ES-I3 (cell line): ENCODE measurements around the gene TAS1R3.
"Not testable (repeated sequence)": the region's sequence is repeated elsewhere in the genome, so short reads cannot be mapped to it uniquely, and the experiment has no call there.

Experiments
- H3K36me3 ChIP-seq: 2 replicates; pipeline ENCODE4 v1.6.1; 2013; ENCODE audit warnings: mild to moderate bottlenecking, low read length, control low read depth, moderate library complexity; ENCODE audit not compliant: insufficient read depth
- H3K4me1 ChIP-seq: 2 replicates; pipeline ENCODE4 v1.6.1; 2013; ENCODE audit warnings: mild to moderate bottlenecking, control low read depth, low read length; ENCODE audit not compliant: insufficient read depth
- H3K9ac ChIP-seq: 2 replicates; pipeline ENCODE4 v1.6.1; 2013; ENCODE audit warnings: low read depth, mild to moderate bottlenecking, low read length, moderate library complexity
- H3K9me3 ChIP-seq: 2 replicates; pipeline ENCODE4 v1.6.1; 2013; ENCODE audit warnings: mild to moderate bottlenecking, low read length, moderate library complexity; ENCODE audit not compliant: control insufficient read depth, insufficient read depth

Gene TAS1R3

GRCh38 chr1:1310109-1310385, 21.0 kb upstream of the TAS1R3 start:
- H3K9me3 ChIP-seq = no peaks in the 10 kb centered on the region; the same call in 1 of the 2 replicates
- H3K36me3 ChIP-seq = peaks cover 10% of the 10 kb centered on the region; the same call in 1 of the 2 replicates
- peak overlapping the region; percentile 86; the same call in 1 of the 2 replicates for H3K9ac ChIP-seq
- peaks cover 16% of the 10 kb centered on the region; the same call in 1 of the 2 replicates for H3K4me1 ChIP-seq

DNA sequence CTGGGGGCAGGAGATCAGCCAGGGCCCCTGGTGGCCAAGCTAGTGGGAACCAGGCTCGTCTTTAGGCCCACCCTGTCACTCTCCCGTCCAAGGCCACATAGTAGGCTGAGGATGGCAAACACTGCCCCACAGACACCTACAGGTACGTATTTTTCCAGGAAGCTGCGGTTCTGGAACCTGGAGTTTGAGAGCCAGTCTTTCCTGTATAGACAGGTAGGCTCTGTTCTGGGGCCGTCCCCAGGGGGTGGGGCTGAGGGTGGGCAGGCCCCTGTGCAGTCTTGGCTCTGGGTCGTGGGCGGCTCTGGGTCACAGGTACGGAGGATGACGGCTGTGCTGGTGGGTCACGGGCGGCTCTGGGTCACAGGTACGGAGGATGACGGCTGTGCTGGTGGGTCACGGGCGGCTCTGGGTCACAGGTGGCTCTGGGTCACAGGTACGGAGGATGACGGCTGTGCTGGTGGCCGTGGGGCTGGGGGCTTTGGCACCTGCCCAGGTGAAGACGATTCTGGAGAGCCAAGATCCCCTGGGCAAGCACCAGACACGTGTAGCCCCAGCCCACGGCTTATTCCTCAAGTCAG, 20.5 kb upstream of the TAS1R3 start:
- H3K36me3 ChIP-seq = peaks cover 10% of the 10 kb centered on the region; the same call in 1 of the 2 replicates
- no peak overlapping the region for H3K9ac ChIP-seq
- no peaks in the 10 kb centered on the region; the same call in 1 of the 2 replicates for H3K9me3 ChIP-seq
- H3K4me1 ChIP-seq = peaks cover 16% of the 10 kb centered on the region; the same call in 1 of the 2 replicates

DNA sequence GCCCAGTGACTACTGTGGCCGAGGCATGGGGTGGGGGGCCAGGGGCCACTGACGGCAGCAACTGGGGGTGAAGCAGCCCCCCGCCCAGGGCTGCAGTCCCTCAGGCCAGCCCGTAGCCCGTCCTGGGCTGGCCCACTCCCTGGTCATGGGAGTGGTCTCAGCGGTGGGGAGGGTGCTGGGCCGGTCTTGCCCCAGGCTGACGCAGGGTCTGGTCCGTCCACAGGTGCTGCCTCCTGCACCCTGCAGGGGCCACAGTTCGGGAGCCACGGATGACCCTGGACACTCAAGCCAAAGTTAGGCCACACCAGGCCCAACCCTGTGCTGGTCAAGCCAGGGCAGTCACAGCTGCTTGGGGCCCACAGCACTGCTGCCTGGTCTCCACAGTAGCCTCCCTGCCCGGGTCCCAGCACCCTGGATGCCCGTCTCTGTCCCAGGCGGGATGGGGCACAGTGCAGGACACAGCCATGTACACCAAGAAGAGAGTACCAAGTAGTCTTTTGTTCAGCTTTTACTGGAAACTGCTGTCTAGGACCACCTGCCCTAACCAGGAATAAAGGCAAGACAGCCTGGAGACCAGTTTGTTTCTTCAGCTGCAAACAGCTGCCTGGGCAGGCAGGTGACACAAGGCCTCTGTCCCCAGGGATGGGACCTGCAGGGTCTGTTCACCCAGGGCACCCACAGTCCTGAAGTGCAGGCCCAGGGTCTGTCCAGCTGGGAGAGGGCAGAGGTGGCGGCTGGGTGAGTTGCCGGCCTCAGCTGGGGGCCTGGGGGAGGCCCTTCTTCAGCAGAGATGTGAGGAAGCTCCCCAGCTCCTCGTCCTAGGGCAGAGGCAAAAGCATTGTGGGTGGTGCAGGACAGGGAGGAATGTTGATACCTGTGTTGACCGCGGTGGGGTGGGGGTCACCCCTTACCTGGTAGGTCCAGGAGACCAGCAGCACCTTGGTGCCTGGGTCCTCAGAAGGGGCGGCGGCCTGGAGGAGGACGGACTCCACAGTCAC, 19.7 kb upstream of the TAS1R3 start:
- Histone ChIP-seq H3K9me3 (no peaks in the 10 kb centered on the region; the same call in 1 of the 2 replicates), H3K9ac (no peak overlapping the region), H3K36me3 (peaks cover 10% of the 10 kb centered on the region; the same call in 1 of the 2 replicates), H3K4me1 (peaks cover 11% of the 10 kb centered on the region)

- Histone ChIP-seq H3K9me3 (no peaks in the 10 kb centered on the region), H3K36me3 (peaks cover 14% of the 10 kb centered on the region; the same call in 1 of the 2 replicates), H3K4me1 (peaks cover 8% of the 10 kb centered on the region), H3K9ac (no peak overlapping the region)
Measured at GRCh38 chr1:1312450-1313314, 18.4 kb upstream of the TAS1R3 start.

GRCh38 chr1:1313500-1314236, 17.4 kb upstream of the TAS1R3 start:
- no peak overlapping the region for H3K9ac ChIP-seq
- peaks cover 14% of the 10 kb centered on the region for H3K4me1 ChIP-seq
- peaks cover 14% of the 10 kb centered on the region; the same call in 1 of the 2 replicates for H3K36me3 ChIP-seq
- H3K9me3 ChIP-seq = no peaks in the 10 kb centered on the region

DNA sequence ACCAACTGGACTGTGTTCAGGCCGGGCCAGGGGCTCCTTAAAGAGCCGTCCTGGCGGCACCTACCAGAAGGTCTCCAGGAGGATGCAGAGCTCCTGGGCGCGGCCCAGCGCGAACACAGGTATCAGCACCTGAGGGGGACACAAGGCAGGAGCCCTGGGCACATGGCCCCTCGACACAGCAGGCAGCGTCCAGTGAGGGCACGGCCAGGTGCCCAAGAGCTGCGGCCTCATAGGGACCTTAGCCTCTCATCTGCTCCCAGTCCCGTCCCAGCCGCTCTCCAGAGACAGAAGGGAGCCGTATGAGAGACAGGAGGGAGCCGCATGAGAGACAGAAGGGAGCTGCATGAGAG, 16.9 kb upstream of the TAS1R3 start:
- H3K9ac ChIP-seq = no peak overlapping the region
- peaks cover 14% of the 10 kb centered on the region for H3K4me1 ChIP-seq
- H3K9me3 ChIP-seq = no peaks in the 10 kb centered on the region
- H3K36me3 ChIP-seq = peaks cover 14% of the 10 kb centered on the region; the same call in 1 of the 2 replicates

DNA sequence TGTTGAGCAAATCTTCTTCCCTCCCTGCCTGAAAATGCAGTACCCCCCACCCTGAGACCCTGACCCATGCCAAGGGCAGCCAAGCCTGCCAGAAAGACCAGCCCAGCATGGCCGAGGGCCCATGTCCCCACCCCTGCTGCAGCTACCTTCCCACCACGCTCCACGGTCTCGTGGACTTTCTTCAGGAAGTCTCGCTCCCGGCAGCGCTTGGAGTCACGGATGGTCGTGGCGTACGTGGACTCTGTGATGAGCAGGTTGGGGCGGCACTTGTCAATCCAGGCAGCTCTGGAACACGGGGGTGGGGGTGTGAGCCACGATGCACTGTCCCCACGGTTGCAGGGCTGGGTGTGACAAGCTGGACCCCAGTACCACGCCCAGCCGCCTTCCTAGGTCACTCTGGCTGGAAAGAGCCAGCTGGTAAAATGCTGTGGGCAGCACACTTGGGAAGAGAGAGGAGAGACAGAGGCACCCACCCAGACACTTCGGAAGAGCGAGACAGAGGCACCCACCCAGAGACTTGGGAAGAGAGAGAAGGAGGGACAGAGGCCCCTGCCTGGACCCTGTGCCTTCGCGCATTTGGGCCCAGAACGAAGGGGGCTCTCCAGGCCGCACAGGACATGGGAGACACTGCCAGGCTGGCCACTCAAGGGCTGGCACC, 16.3 kb upstream of the TAS1R3 start:
- Histone ChIP-seq H3K9me3 (no peaks in the 10 kb centered on the region), H3K4me1 (peaks cover 14% of the 10 kb centered on the region), H3K9ac (no peak overlapping the region), H3K36me3 (peaks cover 14% of the 10 kb centered on the region; the same call in 1 of the 2 replicates)

DNA sequence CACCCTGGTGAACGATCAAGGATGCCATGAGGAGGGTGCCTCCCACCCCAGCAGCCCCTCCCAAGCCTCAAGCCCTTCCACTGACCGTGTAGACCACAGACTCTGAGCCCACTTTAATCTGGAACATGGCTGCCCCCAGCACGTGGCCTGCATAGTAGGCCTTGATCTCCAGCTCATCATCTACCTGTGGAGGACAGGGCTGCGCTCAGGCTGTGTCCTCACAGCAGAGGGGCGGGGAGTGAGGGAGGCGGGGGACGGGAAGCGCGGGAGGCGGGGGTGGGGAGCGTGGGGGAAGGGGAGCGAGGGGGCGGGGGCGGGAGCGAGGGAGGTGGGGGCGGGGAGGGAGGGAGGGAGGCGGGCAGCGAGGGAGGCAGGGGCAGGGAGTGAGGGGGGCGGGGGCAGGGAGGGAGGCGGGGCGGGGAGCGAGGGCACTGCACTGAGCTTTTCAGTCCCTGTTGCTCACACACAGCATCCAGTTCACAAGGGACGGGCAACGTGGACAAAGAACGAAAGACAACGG, 15.6 kb upstream of the TAS1R3 start:
- Histone ChIP-seq H3K36me3 (peaks cover 14% of the 10 kb centered on the region; the same call in 1 of the 2 replicates), H3K9ac (no peak overlapping the region)

GRCh38 chr1:1316199-1316598, 14.9 kb upstream of the TAS1R3 start:
- H3K9ac ChIP-seq, H3K9me3 ChIP-seq: not testable (repeated sequence)
- Histone ChIP-seq H3K4me1 (peaks cover 14% of the 10 kb centered on the region), H3K36me3 (peaks cover 11% of the 10 kb centered on the region; the same call in 1 of the 2 replicates)

More for the DNA sequence above, 15.6 kb upstream of the TAS1R3 start:
- no peaks in the 10 kb centered on the region for H3K9me3 ChIP-seq
- peaks cover 14% of the 10 kb centered on the region for H3K4me1 ChIP-seq

- H3K9ac ChIP-seq = no peak overlapping the region
- H3K36me3 ChIP-seq = 0 out of 2 replicates have a peak, but pooled peaks cover 4% of the 10 kb centered on the region
- H3K9me3 ChIP-seq = no peaks in the 10 kb centered on the region
- peaks cover 14% of the 10 kb centered on the region for H3K4me1 ChIP-seq
Measured at GRCh38 chr1:1317420-1317819, 13.7 kb upstream of the TAS1R3 start.

GRCh38 chr1:1318131-1318652, 12.9 kb upstream of the TAS1R3 start:
- H3K4me1 ChIP-seq = peaks cover 14% of the 10 kb centered on the region
- no peaks in the 10 kb centered on the region for H3K9me3 ChIP-seq
- 0 out of 2 replicates have a peak, but pooled peaks cover 4% of the 10 kb centered on the region for H3K36me3 ChIP-seq
- no peak overlapping the region for H3K9ac ChIP-seq

- H3K4me1 ChIP-seq = peaks cover 19% of the 10 kb centered on the region
- no peaks in the 10 kb centered on the region for H3K9me3 ChIP-seq
- H3K9ac ChIP-seq = no peak overlapping the region
- 0 out of 2 replicates have a peak, but pooled peaks cover 4% of the 10 kb centered on the region for H3K36me3 ChIP-seq
Measured at GRCh38 chr1:1318777-1319645, 12.1 kb upstream of the TAS1R3 start.
